Loucy (cell line): ENCODE measurements around the gene GAS7.

Experiments
- H2AFZ ChIP-seq: fragments of 200-600 bp; sonication (generic); 2 replicates; pipeline ENCODE4 v1.6.0; 2016; ENCODE audit warnings: antibody characterized with exemption, mild to moderate bottlenecking, low read length, moderate library complexity
- H3F3A ChIP-seq: fragments of 200-600 bp; 2 replicates; pipeline ENCODE4 v1.6.0; 2016; ENCODE audit warnings: antibody characterized with exemption, low read depth, mild to moderate bottlenecking
- H3K27me3 ChIP-seq: fragments of 200-600 bp; sonication (generic); 2 replicates; pipeline ENCODE4 v1.6.1; 2014; ENCODE audit warnings: low read length, mild to moderate bottlenecking; ENCODE audit not compliant: insufficient read depth, poor library complexity, severe bottlenecking
- H3K36me3 ChIP-seq: fragments of 200-600 bp; sonication (generic); 2 replicates; pipeline ENCODE4 v1.6.1; 2016; ENCODE audit warnings: low read length; ENCODE audit not compliant: insufficient read depth
- H3K4me1 ChIP-seq: fragments of 200-600 bp; sonication (generic); 2 replicates; pipeline ENCODE4 v1.5.1; 2014; ENCODE audit warnings: low read length, mild to moderate bottlenecking; ENCODE audit not compliant: insufficient read depth, poor library complexity, severe bottlenecking
- H3K4me2 ChIP-seq: fragments of 200-600 bp; sonication (generic); 2 replicates; pipeline ENCODE4 v1.6.0; 2014; ENCODE audit warnings: antibody characterized with exemption, low read length, low read depth, mild to moderate bottlenecking; ENCODE audit not compliant: poor library complexity, severe bottlenecking
- H3K4me3 ChIP-seq: fragments of 200-600 bp; sonication (generic); 2 replicates; pipeline ENCODE4 v1.5.1; 2014; ENCODE audit warnings: low read length, mild to moderate bottlenecking, mixed read lengths; ENCODE audit not compliant: poor library complexity, severe bottlenecking
- H3K79me2 ChIP-seq: fragments of 200-600 bp; sonication (generic); 2 replicates; pipeline ENCODE4 v1.6.1; 2014; ENCODE audit warnings: low read length; ENCODE audit not compliant: insufficient read depth
- H3K9ac ChIP-seq: fragments of 200-600 bp; sonication (generic); 2 replicates; pipeline ENCODE4 v1.6.0; 2014; ENCODE audit warnings: mild to moderate bottlenecking, low read depth, low read length, moderate library complexity; ENCODE audit not compliant: poor library complexity, severe bottlenecking
- H3K9me2 ChIP-seq: fragments of 200-600 bp; sonication (generic); replicated peaks from 2 replicates; pipeline ENCODE4 v1.6.1; 2016; ENCODE audit warnings: low read depth, low read length, mixed read lengths
- H3K9me3 ChIP-seq: fragments of 200-600 bp; sonication (generic); 2 replicates; pipeline ENCODE4 v1.6.1; 2014; ENCODE audit warnings: mild to moderate bottlenecking, antibody characterized with exemption, low read length, low read depth; ENCODE audit not compliant: insufficient read depth
- H4K20me1 ChIP-seq: fragments of 200-600 bp; sonication (generic); 2 replicates; pipeline ENCODE4 v1.6.0; 2014; ENCODE audit warnings: antibody characterized with exemption, low read length, mild to moderate bottlenecking; ENCODE audit not compliant: insufficient read depth, poor library complexity, severe bottlenecking
- EZH2phosphoT487 ChIP-seq: fragments of 200-600 bp; IDR thresholded peaks from 2 replicates; pipeline ENCODE4 v1.6.1; 2018; ENCODE audit warnings: antibody characterized with exemption, mild to moderate bottlenecking, moderate library complexity, borderline replicate concordance
- TF ChIP-seq, protein P1 (sequence below): fragments of 200-600 bp; sonication (generic); conservative IDR thresholded peaks from 2 replicates; pipeline ENCODE4 v1.5.1; 2014; ENCODE audit warnings: mild to moderate bottlenecking, antibody characterized with exemption, low read length

GAS7 gene

DNA sequence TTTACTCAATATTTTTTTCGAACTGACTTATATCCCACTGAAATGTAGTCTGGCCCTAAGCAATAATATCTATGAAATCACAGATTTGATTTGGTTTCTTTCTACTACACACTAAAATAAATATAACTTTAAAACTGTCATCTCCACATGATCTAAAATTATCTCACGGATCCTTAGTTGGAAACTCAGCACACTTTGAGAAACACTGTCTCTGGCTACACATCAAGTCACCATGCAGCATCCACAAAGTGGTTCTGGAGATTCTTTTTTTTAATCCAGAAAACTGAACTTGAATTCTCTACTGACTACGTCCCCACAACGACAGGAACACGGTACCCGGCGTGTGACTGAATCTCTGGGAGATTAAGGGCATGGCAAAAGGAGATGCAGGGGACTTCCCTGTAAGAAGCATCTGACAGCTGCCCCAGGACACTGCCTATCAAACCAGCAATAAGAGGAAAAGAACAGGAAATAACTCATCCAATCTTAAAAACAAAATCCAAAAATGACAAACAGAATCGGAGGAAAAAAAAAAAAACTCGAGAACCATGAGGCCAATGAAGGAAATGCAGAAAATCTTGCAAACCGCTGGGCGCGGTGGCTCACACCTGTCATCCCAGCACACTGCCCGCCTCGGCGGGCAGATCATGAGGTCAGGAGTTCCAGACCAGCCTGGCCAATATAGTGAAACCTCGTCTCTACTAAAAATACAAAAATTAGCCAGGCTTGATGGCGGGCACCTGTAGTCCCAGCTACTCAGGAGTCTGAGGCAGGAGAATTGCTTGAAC lies 152.3 kb downstream of the GAS7 start:
- TF ChIP-seq, protein P1, sequence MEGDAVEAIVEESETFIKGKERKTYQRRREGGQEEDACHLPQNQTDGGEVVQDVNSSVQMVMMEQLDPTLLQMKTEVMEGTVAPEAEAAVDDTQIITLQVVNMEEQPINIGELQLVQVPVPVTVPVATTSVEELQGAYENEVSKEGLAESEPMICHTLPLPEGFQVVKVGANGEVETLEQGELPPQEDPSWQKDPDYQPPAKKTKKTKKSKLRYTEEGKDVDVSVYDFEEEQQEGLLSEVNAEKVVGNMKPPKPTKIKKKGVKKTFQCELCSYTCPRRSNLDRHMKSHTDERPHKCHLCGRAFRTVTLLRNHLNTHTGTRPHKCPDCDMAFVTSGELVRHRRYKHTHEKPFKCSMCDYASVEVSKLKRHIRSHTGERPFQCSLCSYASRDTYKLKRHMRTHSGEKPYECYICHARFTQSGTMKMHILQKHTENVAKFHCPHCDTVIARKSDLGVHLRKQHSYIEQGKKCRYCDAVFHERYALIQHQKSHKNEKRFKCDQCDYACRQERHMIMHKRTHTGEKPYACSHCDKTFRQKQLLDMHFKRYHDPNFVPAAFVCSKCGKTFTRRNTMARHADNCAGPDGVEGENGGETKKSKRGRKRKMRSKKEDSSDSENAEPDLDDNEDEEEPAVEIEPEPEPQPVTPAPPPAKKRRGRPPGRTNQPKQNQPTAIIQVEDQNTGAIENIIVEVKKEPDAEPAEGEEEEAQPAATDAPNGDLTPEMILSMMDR, result no peak
- TF ChIP-seq EZH2phosphoT487, result no peak
- Histone ChIP-seq H3K9ac (no peak overlapping the region), H4K20me1 (peaks cover 5% of the 10 kb centered on the region), H3K4me1 (peaks cover 36% of the 10 kb centered on the region), H3K4me3 (no peak overlapping the region), H2AFZ (no peak overlapping the region), H3K9me2 (no peaks in the 10 kb centered on the region), H3K27me3 (no peaks in the 10 kb centered on the region), H3K36me3 (no peaks in the 10 kb centered on the region), H3K9me3 (no peaks in the 10 kb centered on the region), H3K79me2 (peaks cover 78% of the 10 kb centered on the region), H3F3A (0 out of 2 replicates have a peak, but pooled peaks cover 1% of the 10 kb centered on the region), H3K4me2 (no peak overlapping the region)

DNA sequence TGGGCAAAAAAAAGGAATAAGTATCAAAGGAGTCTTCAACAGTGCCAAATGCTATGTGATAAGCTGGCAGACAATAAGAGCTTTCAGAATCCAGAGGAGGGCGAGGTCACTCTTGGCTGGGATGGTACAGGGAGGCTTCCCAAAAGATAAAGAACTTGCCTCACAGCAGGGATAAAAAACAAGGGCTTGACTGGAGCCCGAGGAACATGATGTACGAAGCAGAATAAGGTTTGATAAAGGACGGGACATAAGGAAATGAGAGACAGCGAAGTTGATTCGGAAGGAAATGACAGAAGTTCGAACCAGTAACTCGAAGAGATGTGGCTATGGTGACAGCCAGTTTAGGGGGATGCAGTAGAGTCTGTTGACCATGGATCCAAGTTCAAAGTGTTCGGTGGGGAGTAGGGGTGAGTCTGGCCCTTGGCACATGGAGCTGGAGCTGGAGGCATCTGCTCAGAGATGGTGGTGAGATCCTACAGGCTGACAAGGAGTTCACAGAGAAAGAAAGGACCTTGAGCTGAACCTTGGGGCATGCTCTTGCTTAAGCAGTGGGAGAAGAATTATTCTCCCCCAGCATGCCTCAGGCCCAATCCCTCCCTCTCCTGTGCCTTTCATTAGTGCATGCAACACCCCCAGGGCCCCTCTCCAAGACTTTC lies 155.7 kb downstream of the GAS7 start:
- Histone ChIP-seq H3K9me2 (no peaks in the 10 kb centered on the region), H3F3A (no peaks in the 10 kb centered on the region), H3K4me1 (peaks cover 16% of the 10 kb centered on the region), H3K9me3 (no peaks in the 10 kb centered on the region), H3K4me2 (no peak overlapping the region), H3K36me3 (no peaks in the 10 kb centered on the region), H2AFZ (no peak overlapping the region), H3K27me3 (no peaks in the 10 kb centered on the region), H3K79me2 (peaks cover 84% of the 10 kb centered on the region), H3K4me3 (no peak overlapping the region), H4K20me1 (peaks cover 5% of the 10 kb centered on the region), H3K9ac (no peak overlapping the region)
- TF ChIP-seq, protein P1, result no peak
- no peak for TF ChIP-seq EZH2phosphoT487

DNA sequence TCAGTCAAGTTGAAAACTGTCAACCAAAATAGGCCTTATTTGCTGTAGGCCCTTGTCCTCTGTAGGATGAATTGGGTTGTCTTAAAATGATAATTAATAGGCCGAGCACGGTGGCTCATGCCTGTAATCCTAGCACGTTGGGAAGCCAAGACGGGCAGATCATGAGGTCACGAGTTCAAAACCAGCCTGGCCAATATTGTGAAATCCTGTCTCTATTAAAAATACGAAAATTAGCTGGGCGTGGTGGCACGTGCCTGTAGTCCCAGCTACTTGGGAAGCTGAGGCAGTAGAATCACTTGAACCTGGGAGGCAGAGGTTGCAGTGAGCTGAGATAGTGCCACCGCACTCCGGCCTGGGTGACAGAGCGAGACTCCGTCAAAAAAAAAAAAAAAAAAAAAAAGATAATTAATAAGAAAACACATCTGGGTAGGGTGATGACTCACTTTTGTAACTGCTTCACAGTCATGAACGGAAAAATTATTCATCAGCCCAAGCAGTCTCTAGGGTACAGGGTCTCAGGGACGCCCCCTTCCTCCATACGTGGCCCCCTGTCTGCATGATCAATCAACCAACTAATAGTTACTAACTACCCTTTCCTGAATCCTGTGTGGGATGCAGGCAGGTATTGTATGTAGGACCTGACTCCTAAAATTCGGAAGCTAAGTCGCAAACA lies 156.4 kb downstream of the GAS7 start:
- H3K9me3 ChIP-seq, result no peaks in the 10 kb centered on the region
- H3K4me3 ChIP-seq, result no peak overlapping the region
- no peaks in the 10 kb centered on the region for H3K36me3 ChIP-seq
- TF ChIP-seq, protein P1, result no peak
- no peak for TF ChIP-seq EZH2phosphoT487
- H2AFZ ChIP-seq, result no peak overlapping the region
- no peaks in the 10 kb centered on the region for H3K27me3 ChIP-seq
- H3K4me1 ChIP-seq, result peaks cover 12% of the 10 kb centered on the region
- no peaks in the 10 kb centered on the region for H3K9me2 ChIP-seq
- H3K79me2 ChIP-seq, result peaks cover 86% of the 10 kb centered on the region
- H3K9ac ChIP-seq, result no peak overlapping the region
- H3F3A ChIP-seq, result no peaks in the 10 kb centered on the region
- H3K4me2 ChIP-seq, result no peak overlapping the region
- peaks cover 2% of the 10 kb centered on the region for H4K20me1 ChIP-seq
